PC-3 (cell line): ENCODE results near the gene ELAVL4. TPM values are rescaled to one million over a fixed set of nuclear protein-coding genes. Genes with fewer than 3 reads are reported as not detected.

Source experiments
- ATAC-seq: fragments of 200-7000 bp; cut with Tn5 transposase; 2 replicates; pipeline ENCODE4 v1.9.1; 2020; ENCODE audit warnings: mild to moderate bottlenecking, moderate library complexity
- BruUV-seq: library from RNA; stranded (reverse); fragments of 400-500 nt; replicated peaks from 2 replicates; lab custom pipeline; 2021; lab: Mats Ljungman, UMichigan
- CTCF ChIA-PET: fragments of 300-600 bp; sonication (Branson Sonifier 250); formaldehyde crosslinking; loops from one replicate; lab custom pipeline; 2022; ENCODE audit warnings: antibody characterized with exemption; lab: Charles Lee
- POLR2A ChIA-PET: fragments of 300-600 bp; sonication (Branson Sonifier 250); formaldehyde crosslinking; loops from one replicate; lab custom pipeline; 2022; ENCODE audit warnings: antibody characterized with exemption; ENCODE audit not compliant: unreplicated experiment; lab: Charles Lee
- DNase-seq: peaks from one replicate; pipeline ENCODE4 v3.0.0-alpha.2; 2015
- H2AFZ ChIP-seq: fragments of 300-600 bp; sonication (generic); 2 replicates; pipeline ENCODE4 v1.6.0; 2016; ENCODE audit warnings: antibody characterized with exemption, low read length
- H3F3A ChIP-seq: fragments of 300-600 bp; sonication (generic); one replicate; pipeline ENCODE4 v1.6.0; 2017; ENCODE audit warnings: antibody characterized with exemption, low read length, control low read depth, mild to moderate bottlenecking; ENCODE audit not compliant: unreplicated experiment
- H3K27ac ChIP-seq: fragments of 300-600 bp; sonication (generic); 2 replicates; pipeline ENCODE4 v1.5.1; 2016; ENCODE audit warnings: mild to moderate bottlenecking, low read length
- H3K27me3 ChIP-seq: fragments of 300-600 bp; sonication (generic); 2 replicates; pipeline ENCODE4 v1.6.1; 2016; ENCODE audit warnings: low read length, mixed read lengths
- H3K36me3 ChIP-seq: fragments of 300-600 bp; sonication (generic); 2 replicates; pipeline ENCODE4 v1.6.1; 2016; ENCODE audit warnings: low read depth, mixed run types, low read length, mixed read lengths
- H3K4me1 ChIP-seq: fragments of 300-600 bp; sonication (generic); 2 replicates; pipeline ENCODE4 v1.5.1; 2016; ENCODE audit warnings: low read length; ENCODE audit not compliant: insufficient read depth
- H3K4me2 ChIP-seq: fragments of 300-600 bp; sonication (generic); 2 replicates; pipeline ENCODE4 v1.6.0; 2016; ENCODE audit warnings: low read length
- H3K4me3 ChIP-seq: fragments of 300-600 bp; sonication (generic); 2 replicates; pipeline ENCODE4 v1.5.1; 2016; ENCODE audit warnings: mild to moderate bottlenecking, low read length, mixed read lengths
- H3K79me2 ChIP-seq: fragments of 300-600 bp; sonication (generic); 2 replicates; pipeline ENCODE4 v1.6.1; 2017; ENCODE audit warnings: low read length, mixed read lengths
- H3K9ac ChIP-seq: fragments of 300-600 bp; sonication (generic); 2 replicates; pipeline ENCODE4 v1.6.0; 2016; ENCODE audit warnings: mild to moderate bottlenecking, low read length
- H3K9me2 ChIP-seq: fragments of 300-600 bp; sonication (generic); replicated peaks from 2 replicates; pipeline ENCODE4 v1.6.1; 2016; ENCODE audit warnings: mixed run types, low read length, mixed read lengths
- H3K9me3 ChIP-seq: fragments of 300-600 bp; sonication (generic); 2 replicates; pipeline ENCODE4 v1.6.1; 2016; ENCODE audit warnings: low read length, mixed read lengths
- H4K20me1 ChIP-seq: fragments of 300-600 bp; sonication (generic); 2 replicates; pipeline ENCODE4 v1.6.1; 2016; ENCODE audit warnings: low read length, mixed read lengths
- CTCF ChIP-seq: fragments of 300-600 bp; sonication (generic); conservative IDR thresholded peaks from 2 replicates; pipeline ENCODE4 v1.5.1; 2017; ENCODE audit warnings: antibody characterized with exemption, low read depth, mild to moderate bottlenecking, low read length
- EZH2 ChIP-seq: fragments of 300-600 bp; sonication (generic); IDR thresholded peaks from one replicate; pipeline ENCODE4 v1.6.1; 2017; ENCODE audit warnings: antibody characterized with exemption, mild to moderate bottlenecking, low read length; ENCODE audit not compliant: unreplicated experiment
- EZH2phosphoT487 ChIP-seq: fragments of 300-600 bp; sonication (generic); IDR thresholded peaks from 2 replicates; pipeline ENCODE4 v1.6.1; 2018; ENCODE audit warnings: mild to moderate bottlenecking, antibody characterized with exemption, low read length, borderline replicate concordance
- intact Hi-C: fragments of 100-400 bp; cut with micrococcal nuclease; formaldehyde crosslinking; loops from 2 replicates; pipeline ENCODE4 v1.9.0; 2023
- total RNA-seq: library from RNA; depleted of rRNA; stranded (reverse); fragments of >200 nt; gene quantifications from 2 replicates; pipeline ENCODE4 v1.2.3, GENCODE V29; 2014

ELAVL4 gene
- total RNA-seq, 1 experiment from 2014 or later, result not detected

GRCh38 chr1:50084389-50084788, 24.3 kb upstream of the ELAVL4 start:
- ChIA-PET CTCF (no interaction called here), POLR2A (no interaction called here)
- H3K27me3 ChIP-seq, result no peaks in the 10 kb centered on the region
- H3K4me1 ChIP-seq, result no peaks in the 10 kb centered on the region
- no peaks in the 10 kb centered on the region for H3F3A ChIP-seq
- H4K20me1 ChIP-seq, result no peaks in the 10 kb centered on the region
- H3K9ac ChIP-seq, result no peak overlapping the region
- H3K27ac ChIP-seq, result no peak overlapping the region
- no peak overlapping the region for H2AFZ ChIP-seq
- no peaks in the 10 kb centered on the region for H3K9me3 ChIP-seq
- DNase-seq (no peak), ATAC-seq (no peak)
- no TSS peak for BruUV-seq
- H3K4me2 ChIP-seq, result no peak overlapping the region
- no peaks in the 10 kb centered on the region for H3K9me2 ChIP-seq
- H3K36me3 ChIP-seq, result no peaks in the 10 kb centered on the region
- intact Hi-C loops, result loop anchor here (5.0 kb wide), 1 partner anchor 1167 kb away; no protein-coding TSS in a partner anchor
- H3K79me2 ChIP-seq, result no peaks in the 10 kb centered on the region
- H3K4me3 ChIP-seq, result no peak overlapping the region
- TF ChIP-seq EZH2phosphoT487 (no peak), CTCF (no peak), EZH2 (no peak)

DNA sequence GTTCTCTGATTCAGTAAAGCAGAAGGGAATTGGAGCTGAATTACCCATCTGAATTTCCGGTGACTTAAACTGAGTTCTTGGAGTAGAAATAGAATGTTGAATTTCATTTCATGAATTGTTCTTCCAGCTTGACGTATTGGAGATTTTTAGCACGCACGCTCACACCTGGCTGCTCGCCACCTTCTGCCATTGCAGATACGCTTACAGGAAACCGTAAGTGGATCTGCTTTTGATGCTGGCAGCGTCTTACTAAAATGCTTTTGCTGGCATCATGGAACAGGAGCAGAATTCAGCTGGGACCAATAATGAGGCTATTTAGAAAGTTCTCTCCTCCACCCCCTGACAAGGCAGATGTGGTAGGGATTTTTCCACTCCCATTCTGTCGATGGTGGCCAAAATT, 17.7 kb upstream of the ELAVL4 start:
- intact Hi-C loops, result no loop called here
- Histone ChIP-seq H3K4me3 (no peak overlapping the region), H3K9me3 (no peaks in the 10 kb centered on the region), H3K9ac (no peak overlapping the region), H3K27me3 (no peaks in the 10 kb centered on the region), H3K36me3 (no peaks in the 10 kb centered on the region), H3K9me2 (no peaks in the 10 kb centered on the region), H3K79me2 (no peaks in the 10 kb centered on the region), H3K4me2 (no peak overlapping the region), H2AFZ (no peak overlapping the region), H4K20me1 (no peaks in the 10 kb centered on the region), H3K4me1 (no peaks in the 10 kb centered on the region), H3K27ac (no peak overlapping the region), H3F3A (no peaks in the 10 kb centered on the region)
- CTCF ChIA-PET, result no interaction called here
- DNase-seq (no peak), ATAC-seq (no peak)
- POLR2A ChIA-PET, result no interaction called here
- no TSS peak for BruUV-seq
- TF ChIP-seq EZH2phosphoT487 (no peak), EZH2 (no peak), CTCF (no peak)

- ATAC-seq, result no peak
- ChIA-PET POLR2A (no interaction called here), CTCF (no interaction called here)
- H3K79me2 ChIP-seq, result no peaks in the 10 kb centered on the region
- H3K27ac ChIP-seq, result no peak overlapping the region
- no peaks in the 10 kb centered on the region for H3F3A ChIP-seq
- H3K4me3 ChIP-seq, result no peak overlapping the region
- H3K9me2 ChIP-seq, result no peaks in the 10 kb centered on the region
- no peaks in the 10 kb centered on the region for H4K20me1 ChIP-seq
- H3K27me3 ChIP-seq, result no peaks in the 10 kb centered on the region
- H3K9ac ChIP-seq, result no peak overlapping the region
- TF ChIP-seq EZH2 (no peak), CTCF (no peak), EZH2phosphoT487 (no peak)
- no peak overlapping the region for H2AFZ ChIP-seq
- no TSS peak for BruUV-seq
- no peak for DNase-seq
- H3K4me2 ChIP-seq, result no peak overlapping the region
- intact Hi-C loops, result no loop called here
- no peaks in the 10 kb centered on the region for H3K4me1 ChIP-seq
- no peaks in the 10 kb centered on the region for H3K9me3 ChIP-seq
- no peaks in the 10 kb centered on the region for H3K36me3 ChIP-seq
Observed at GRCh38 chr1:50095716-50096115, 13.0 kb upstream of the ELAVL4 start.
